SK-N-SH (cell line): Measurements from ENCODE around the gene MGAT4A.

Experiments
- CTCF ChIP-seq: fragments of 200-600 bp; sonication (generic); IDR thresholded peaks from 2 replicates; pipeline ENCODE4 v1.6.1; 2017; ENCODE audit warnings: antibody characterized with exemption, mild to moderate bottlenecking, moderate library complexity
- EZH2phosphoT487 ChIP-seq: fragments of 200-600 bp; sonication (generic); IDR thresholded peaks from 2 replicates; pipeline ENCODE4 v1.6.1; 2017; ENCODE audit warnings: low read depth, mixed run types, mild to moderate bottlenecking, antibody characterized with exemption, moderate library complexity, borderline replicate concordance
- FOXM1 ChIP-seq: IDR thresholded peaks from 2 replicates; pipeline ENCODE4 v1.4.0; 2012; ENCODE audit warnings: low read depth, mild to moderate bottlenecking
- MEF2A ChIP-seq: IDR thresholded peaks from 2 replicates; pipeline ENCODE4 v1.4.0; 2012; ENCODE audit warnings: low read depth, borderline replicate concordance
- NFIC ChIP-seq: IDR thresholded peaks from 2 replicates; pipeline ENCODE4 v1.4.0; 2012; ENCODE audit warnings: borderline replicate concordance
- POLR2AphosphoS5 ChIP-seq: IDR thresholded peaks from 2 replicates; pipeline ENCODE4 v1.6.1; 2012; ENCODE audit warnings: low read depth, low read length
- RCOR1 ChIP-seq: fragments of 150-350 bp; IDR thresholded peaks from 2 replicates; pipeline ENCODE4 v1.6.1; 2017; ENCODE audit warnings: antibody characterized with exemption, low read length
- REST ChIP-seq: IDR thresholded peaks from 2 replicates; pipeline ENCODE4 v1.6.1; 2012; ENCODE audit warnings: mild to moderate bottlenecking, low read depth, low read length, moderate library complexity
- SIN3A ChIP-seq: IDR thresholded peaks from 2 replicates; pipeline ENCODE4 v1.6.1; 2012; ENCODE audit warnings: low read depth, mild to moderate bottlenecking, low read length, moderate library complexity, borderline replicate concordance
- TCF12 ChIP-seq: IDR thresholded peaks from 2 replicates; pipeline ENCODE4 v1.4.0; 2012

DNA sequence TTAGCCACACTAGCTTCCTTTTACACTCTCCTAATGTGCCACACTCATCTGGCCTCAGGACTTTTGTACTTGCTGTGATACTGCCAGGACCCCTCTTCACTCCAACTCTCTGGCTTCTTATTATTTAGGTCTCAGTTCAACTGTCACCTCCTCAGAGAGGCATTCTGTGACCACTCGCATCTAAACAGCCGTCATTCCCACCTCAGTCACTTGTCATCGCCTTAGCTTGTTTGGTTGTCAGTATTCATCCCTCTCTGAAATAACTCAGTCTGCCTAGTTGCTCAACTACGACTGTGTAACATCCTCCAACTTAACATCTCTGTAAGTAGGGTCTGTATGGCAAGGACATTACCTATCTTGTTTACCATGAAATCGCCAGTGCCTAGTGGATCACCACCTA is 27.2 kb downstream of the MGAT4A start:
- TF ChIP-seq POLR2AphosphoS5: no peak
- TF ChIP-seq REST: no peak
- no peak for TF ChIP-seq CTCF
- TF ChIP-seq SIN3A: no peak
- TF ChIP-seq TCF12: no peak
- TF ChIP-seq RCOR1: no peak
- TF ChIP-seq MEF2A: no peak
- no peak for TF ChIP-seq FOXM1
- no peak for TF ChIP-seq EZH2phosphoT487
- no peak for TF ChIP-seq NFIC
